Neural cell (in vitro differentiated cells): ENCODE measurements around the gene MYOM1.

Experiments
- EP300 ChIP-seq: fragments of 450-650 bp; conservative IDR thresholded peaks from 2 replicates; pipeline ENCODE4 v1.6.1; 2014; ENCODE audit warnings: antibody characterized with exemption, mild to moderate bottlenecking, moderate library complexity; ENCODE audit not compliant: poor library complexity, severe bottlenecking
- EZH2 ChIP-seq: fragments of 200-600, 300-800 bp; shearing (Covaris generic), sonication (generic); IDR thresholded peaks from 2 replicates; pipeline ENCODE4 v1.6.1; 2014; ENCODE audit warnings: antibody characterized with exemption, low read length, borderline replicate concordance, mild to moderate bottlenecking; ENCODE audit not compliant: insufficient read depth, poor library complexity, severe bottlenecking
- MXI1 ChIP-seq: fragments of 450-650 bp; conservative IDR thresholded peaks from 2 replicates; pipeline ENCODE4 v1.6.1; 2014; ENCODE audit warnings: antibody characterized with exemption, mild to moderate bottlenecking; ENCODE audit not compliant: poor library complexity, severe bottlenecking
- POLR2AphosphoS5 ChIP-seq: IDR thresholded peaks from 2 replicates; pipeline ENCODE4 v1.6.1; 2012
- RAD21 ChIP-seq: fragments of 450-650 bp; conservative IDR thresholded peaks from 2 replicates; pipeline ENCODE4 v1.6.1; 2014; ENCODE audit warnings: antibody characterized with exemption, mild to moderate bottlenecking, moderate library complexity
- REST ChIP-seq: IDR thresholded peaks from 2 replicates; pipeline ENCODE4 v1.6.1; 2012; ENCODE audit warnings: borderline replicate concordance
- SMC3 ChIP-seq: fragments of 450-650 bp; conservative IDR thresholded peaks from 2 replicates; pipeline ENCODE4 v1.6.1; 2014; ENCODE audit warnings: antibody characterized with exemption, mild to moderate bottlenecking, moderate library complexity; ENCODE audit not compliant: poor library complexity
- TAF1 ChIP-seq: IDR thresholded peaks from 2 replicates; pipeline ENCODE4 v1.6.1; 2012; ENCODE audit warnings: low read depth
- TF ChIP-seq, protein P1 (sequence below): fragments of 450-650 bp; IDR thresholded peaks from 2 replicates; pipeline ENCODE4 v1.5.1; 2014; ENCODE audit warnings: antibody characterized with exemption, mild to moderate bottlenecking, moderate library complexity; ENCODE audit not compliant: poor library complexity, severe bottlenecking

DNA sequence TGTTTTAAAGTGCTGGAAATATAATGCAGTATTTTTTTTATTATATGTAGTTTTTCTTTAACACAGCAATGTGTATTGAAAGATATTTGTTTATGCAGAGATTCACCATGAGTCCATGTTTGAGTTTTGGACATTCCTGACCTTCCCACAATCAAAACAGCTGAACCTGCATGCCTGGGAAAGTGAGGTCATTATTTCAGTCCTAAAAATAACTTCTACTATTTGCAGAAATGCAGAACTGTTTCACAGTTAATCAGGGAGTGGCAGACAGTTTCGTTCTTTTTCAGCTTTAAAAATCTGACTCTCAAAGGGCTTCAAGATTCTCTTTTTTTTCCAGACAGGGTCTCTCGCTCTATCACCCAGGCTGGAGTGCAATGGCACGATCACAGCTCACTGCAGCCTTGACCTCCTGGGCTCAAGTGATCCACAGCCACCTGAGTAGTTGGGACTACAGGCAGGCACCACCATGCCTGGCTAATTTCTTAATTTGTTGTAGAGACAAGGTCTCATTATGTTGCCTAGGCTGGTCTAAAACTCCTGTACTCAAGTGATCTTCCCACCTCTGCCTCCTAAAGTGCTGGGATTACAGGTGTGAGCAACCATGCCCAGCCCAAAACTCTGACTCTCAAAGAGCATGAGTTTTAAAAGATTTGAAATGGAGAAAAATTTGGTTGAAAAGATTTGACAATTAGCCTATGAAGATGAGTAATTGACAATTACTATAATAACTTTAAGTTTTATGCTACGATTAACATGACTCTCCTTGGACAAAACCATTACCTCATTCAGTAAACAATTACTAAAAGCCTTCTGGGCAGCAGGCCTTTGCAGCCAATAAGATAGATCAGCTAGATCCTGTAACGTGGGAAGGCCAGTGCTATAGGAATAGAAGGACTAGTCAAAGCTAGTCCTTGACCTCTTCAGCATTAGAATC lies 37.2 kb upstream of the MYOM1 start:
- TF ChIP-seq, protein P1, sequence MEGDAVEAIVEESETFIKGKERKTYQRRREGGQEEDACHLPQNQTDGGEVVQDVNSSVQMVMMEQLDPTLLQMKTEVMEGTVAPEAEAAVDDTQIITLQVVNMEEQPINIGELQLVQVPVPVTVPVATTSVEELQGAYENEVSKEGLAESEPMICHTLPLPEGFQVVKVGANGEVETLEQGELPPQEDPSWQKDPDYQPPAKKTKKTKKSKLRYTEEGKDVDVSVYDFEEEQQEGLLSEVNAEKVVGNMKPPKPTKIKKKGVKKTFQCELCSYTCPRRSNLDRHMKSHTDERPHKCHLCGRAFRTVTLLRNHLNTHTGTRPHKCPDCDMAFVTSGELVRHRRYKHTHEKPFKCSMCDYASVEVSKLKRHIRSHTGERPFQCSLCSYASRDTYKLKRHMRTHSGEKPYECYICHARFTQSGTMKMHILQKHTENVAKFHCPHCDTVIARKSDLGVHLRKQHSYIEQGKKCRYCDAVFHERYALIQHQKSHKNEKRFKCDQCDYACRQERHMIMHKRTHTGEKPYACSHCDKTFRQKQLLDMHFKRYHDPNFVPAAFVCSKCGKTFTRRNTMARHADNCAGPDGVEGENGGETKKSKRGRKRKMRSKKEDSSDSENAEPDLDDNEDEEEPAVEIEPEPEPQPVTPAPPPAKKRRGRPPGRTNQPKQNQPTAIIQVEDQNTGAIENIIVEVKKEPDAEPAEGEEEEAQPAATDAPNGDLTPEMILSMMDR, result no peak
- TF ChIP-seq POLR2AphosphoS5 (no peak), SMC3 (no peak), MXI1 (no peak), RAD21 (no peak), TAF1 (no peak), EP300 (no peak), EZH2 (no peak), REST (no peak)
